ENCODE results near the gene ADIG. TPM values are rescaled to one million over a fixed set of nuclear protein-coding genes. Genes with fewer than 3 reads are reported as not detected.

Gene ADIG
- total RNA-seq, 4 donors from 2014 or later = not detected

- WGBS, 2 donors = 65 to 77% methylated on average over 5 of the region's 5 CpGs
Observed at GRCh38 chr20:38569747-38570525, 11.1 kb upstream of the ADIG start.

GRCh38 chr20:38573413-38573812, 7.6 kb upstream of the ADIG start:
- Histone ChIP-seq H3K4me3 (no peak overlapping the region), H3K9me3 (no peaks in the 10 kb centered on the region), H3K4me1 (no peaks in the 10 kb centered on the region), H3K27ac (no peak overlapping the region), H3K27me3 (no peaks in the 10 kb centered on the region), H3K36me3 (peaks cover 0 to 86% (median 5%) of the 10 kb centered on the region in 3 donors)
- DNase-seq (ENCODE audit: low spot score in 2 of 2) = no peak
- WGBS, 2 donors = 63 to 71% methylated on average over 7 of the region's 7 CpGs
- TF ChIP-seq POLR2A (IDR thresholded peaks at IDR 0.05) = no peak

More at GRCh38 chr20:38569747-38570525, 11.1 kb upstream of the ADIG start:
- Histone ChIP-seq H3K4me3 (no peak overlapping the region), H3K36me3 (peaks cover 0 to 87% (median 0%) of the 10 kb centered on the region in 3 donors), H3K27me3 (no peaks in the 10 kb centered on the region), H3K9me3 (no peaks in the 10 kb centered on the region), H3K4me1 (no peaks in the 10 kb centered on the region), H3K27ac (no peak overlapping the region)
- DNase-seq (ENCODE audit: low spot score in 2 of 2) = no peak
- TF ChIP-seq POLR2A (IDR thresholded peaks at IDR 0.05) = no peak
- no peak for TF ChIP-seq CTCF (IDR thresholded peaks at IDR 0.05)
- no peak for TF ChIP-seq EP300 (IDR thresholded peaks at IDR 0.05)

GRCh38 chr20:38579219-38579910, 1.6 kb upstream of the ADIG start:
- TF ChIP-seq EP300 (IDR thresholded peaks at IDR 0.05) (no peak), POLR2A (IDR thresholded peaks at IDR 0.05) (no peak), CTCF (IDR thresholded peaks at IDR 0.05) (no peak)
- no peak for DNase-seq (ENCODE audit: low spot score in 2 of 2)

GRCh38 chr20:38579921-38580320, 1.1 kb upstream of the ADIG start:
- WGBS, 2 donors = 68 to 73% methylated on average over 4 of the region's 4 CpGs
- Histone ChIP-seq H3K9me3 (no peaks in the 10 kb centered on the region), H3K36me3 (peaks cover 0 to 32% (median 5%) of the 10 kb centered on the region in 3 donors), H3K4me3 (no peak overlapping the region), H3K27me3 (no peaks in the 10 kb centered on the region), H3K4me1 (no peaks in the 10 kb centered on the region), H3K27ac (no peak overlapping the region)
- no peak for DNase-seq (ENCODE audit: low spot score in 2 of 2)
- TF ChIP-seq CTCF (IDR thresholded peaks at IDR 0.05) = no peak
- no peak for TF ChIP-seq EP300 (IDR thresholded peaks at IDR 0.05)
- no peak for TF ChIP-seq POLR2A (IDR thresholded peaks at IDR 0.05)

More at GRCh38 chr20:38579219-38579910, 1.6 kb upstream of the ADIG start:
- Histone ChIP-seq H3K27ac (no peak overlapping the region), H3K9me3 (no peaks in the 10 kb centered on the region), H3K27me3 (no peaks in the 10 kb centered on the region), H3K4me1 (no peaks in the 10 kb centered on the region), H3K36me3 (peaks cover 0 to 38% (median 5%) of the 10 kb centered on the region in 3 donors), H3K4me3 (no peak overlapping the region)
- 52 to 64% methylated on average over 7 of the region's 7 CpGs for WGBS, 2 donors

GRCh38 chr20:38581830-38582358, 897 bp downstream of the ADIG start:
- TF ChIP-seq CTCF (IDR thresholded peaks at IDR 0.05) (no peak), EP300 (IDR thresholded peaks at IDR 0.05) (no peak), POLR2A (IDR thresholded peaks at IDR 0.05) (no peak)
- Histone ChIP-seq H3K27ac (no peak overlapping the region), H3K36me3 (peaks cover 0 to 13% (median 0%) of the 10 kb centered on the region in 3 donors), H3K27me3 (no peaks in the 10 kb centered on the region), H3K4me1 (no peaks in the 10 kb centered on the region), H3K9me3 (no peaks in the 10 kb centered on the region), H3K4me3 (no peak overlapping the region)
- DNase-seq (ENCODE audit: low spot score in 2 of 2) = no peak
- 62 to 65% methylated on average over 4 of the region's 4 CpGs for WGBS, 2 donors
